H1 (cell line): ENCODE measurements around the gene RTN4RL1. TPM values are rescaled to one million over a fixed set of nuclear protein-coding genes. Genes with fewer than 3 reads are reported as not detected.

Experiments used
- CTCF ChIA-PET: fragments of 300-600 bp; sonication (Branson Sonifier 250); formaldehyde crosslinking; loops from one replicate; lab custom pipeline; 2021; ENCODE audit not compliant: partially characterized antibody; lab: Charles Lee
- POLR2A ChIA-PET: fragments of 300-600 bp; sonication (Branson Sonifier 250); formaldehyde crosslinking; loops from one replicate; lab custom pipeline; 2021; ENCODE audit warnings: inconsistent platforms; ENCODE audit not compliant: partially characterized antibody; lab: Charles Lee
- DNase-seq, 2 experiments: peaks; one replicate each; pipeline versions ENCODE4 v3.0.0 to v3.0.0-alpha.2; 2010 to 2022; ENCODE audit warnings: low spot score in 2 of 2, low read depth in 1 of 2, mixed read lengths in 1 of 2
- FAIRE-seq: peaks from 2 replicates; lab custom pipeline; 2011; peaks lifted over from hg19 to GRCh38; lab: Jason Lieb, UNC
- H2AFZ ChIP-seq: 2 replicates; pipeline ENCODE4 v1.8.1; 2012; ENCODE audit warnings: low read length, inconsistent platforms
- H2AK5ac ChIP-seq: 2 replicates; pipeline ENCODE4 v1.6.1; 2013; ENCODE audit warnings: low read depth, low read length
- H2BK120ac ChIP-seq: replicated peaks from 2 replicates; pipeline ENCODE3; 2013; ENCODE audit warnings: low read depth, low read length, inconsistent platforms
- H2BK12ac ChIP-seq: 2 replicates; pipeline ENCODE4 v1.6.1; 2013; ENCODE audit warnings: low read depth, low read length
- H2BK15ac ChIP-seq: 2 replicates; pipeline ENCODE4 v1.6.1; 2013; ENCODE audit warnings: low read length
- H2BK20ac ChIP-seq: 2 replicates; pipeline ENCODE4 v1.6.1; 2013; ENCODE audit warnings: low read length
- H2BK5ac ChIP-seq: 2 replicates; pipeline ENCODE4 v1.6.1; 2013; ENCODE audit warnings: low read depth, low read length
- H3K14ac ChIP-seq: 2 replicates; pipeline ENCODE4 v1.6.1; 2013; ENCODE audit warnings: inconsistent platforms; ENCODE audit not compliant: insufficient read length
- H3K18ac ChIP-seq: 2 replicates; pipeline ENCODE4 v1.6.1; 2013; ENCODE audit warnings: low read length; ENCODE audit errors: extremely low read depth
- H3K23ac ChIP-seq: 2 replicates; pipeline ENCODE4 v1.6.1; 2013; ENCODE audit warnings: inconsistent platforms; ENCODE audit not compliant: insufficient read length
- H3K23me2 ChIP-seq: 2 replicates; pipeline ENCODE4 v1.6.1; 2013; ENCODE audit warnings: low read depth, low read length
- H3K27ac ChIP-seq: 2 replicates; pipeline ENCODE4 v1.6.1; 2011; ENCODE audit warnings: low read depth, low read length, inconsistent platforms
- H3K27me3 ChIP-seq, 4 experiments: replicated peaks in 1 of 4; 1 replicate in 1 of 4; 2 replicates in 3 of 4; pipeline versions ENCODE4 v1.6.1 to v1.8.1; 2011 to 2013; ENCODE audit warnings: low read length in 3 of 4, mild to moderate bottlenecking in 3 of 4, inconsistent platforms in 2 of 4, mixed read lengths in 2 of 4, moderate library complexity in 1 of 4; ENCODE audit not compliant: control insufficient read depth in 3 of 4, insufficient read depth in 3 of 4; ENCODE audit errors: extremely low read depth in 1 of 4
- H3K36me3 ChIP-seq, 4 experiments: 2 replicates each; pipeline versions ENCODE4 v1.6.1 to v1.8.1; 2011 to 2013; ENCODE audit warnings: mild to moderate bottlenecking in 4 of 4, low read length in 3 of 4, moderate library complexity in 2 of 4, control low read depth in 1 of 4, inconsistent platforms in 1 of 4; ENCODE audit not compliant: insufficient read depth in 4 of 4, control insufficient read depth in 2 of 4
- H3K4ac ChIP-seq: replicated peaks from 2 replicates; pipeline ENCODE3; 2013; ENCODE audit warnings: low read length, low read depth, mixed read lengths, inconsistent platforms; ENCODE audit not compliant: insufficient read length
- H3K4me1 ChIP-seq, 4 experiments: replicated peaks in 1 of 4; 1 replicate in 1 of 4; 2 replicates in 3 of 4; pipeline versions ENCODE4 v1.6.1 to v1.8.1; 2011 to 2013; ENCODE audit warnings: low read length in 3 of 4, inconsistent platforms in 2 of 4, mixed read lengths in 1 of 4; ENCODE audit not compliant: insufficient read depth in 4 of 4, control insufficient read depth in 3 of 4
- H3K4me2 ChIP-seq, 2 experiments: 2 replicates each; pipeline versions ENCODE4 v1.6.1 to v1.8.1; 2011 to 2013; ENCODE audit warnings: low read depth in 2 of 2, low read length in 2 of 2, control low read depth in 1 of 2, inconsistent platforms in 1 of 2, mild to moderate bottlenecking in 1 of 2; ENCODE audit not compliant: insufficient read depth in 1 of 2
- H3K4me3 ChIP-seq, 4 experiments: fragments of 200-600, 300-600 bp in 1 of 4; sonication (generic), shearing (Covaris generic), sonication (Bioruptor Twin) in 1 of 4; 2 replicates each; pipeline versions ENCODE4 v1.5.1 to v1.8.1; 2011 to 2016; ENCODE audit warnings: low read length in 4 of 4, low read depth in 3 of 4, control low read depth in 2 of 4, inconsistent platforms in 2 of 4, mild to moderate bottlenecking in 2 of 4, mixed read lengths in 1 of 4, moderate library complexity in 1 of 4; ENCODE audit not compliant: insufficient read depth in 2 of 4; ENCODE audit errors: extremely low read depth in 1 of 4
- H3K56ac ChIP-seq: replicated peaks from 2 replicates; pipeline ENCODE3; 2013; ENCODE audit warnings: low read depth, mild to moderate bottlenecking, mixed read lengths, low read length, inconsistent platforms; ENCODE audit not compliant: insufficient read length
- H3K79me1 ChIP-seq: 2 replicates; pipeline ENCODE4 v1.6.1; 2013; ENCODE audit warnings: low read depth, low read length, control low read depth
- H3K79me2 ChIP-seq, 2 experiments: 2 replicates each; pipeline versions ENCODE4 v1.6.1 to v1.8.1; 2012 to 2013; ENCODE audit warnings: low read length in 2 of 2, mild to moderate bottlenecking in 2 of 2, inconsistent platforms in 1 of 2; ENCODE audit not compliant: insufficient read depth in 2 of 2, control insufficient read depth in 1 of 2
- H3K9ac ChIP-seq, 4 experiments: replicated peaks in 1 of 4; 1 replicate in 1 of 4; 2 replicates in 3 of 4; pipeline versions ENCODE4 v1.6.1 to v1.8.1; 2011 to 2013; ENCODE audit warnings: low read depth in 3 of 4, low read length in 3 of 4, control low read depth in 2 of 4, mild to moderate bottlenecking in 2 of 4, moderate library complexity in 2 of 4, inconsistent platforms in 1 of 4; ENCODE audit errors: extremely low read depth in 1 of 4
- H3K9me3 ChIP-seq, 2 experiments: 2 replicates each; pipeline versions ENCODE4 v1.6.1 to v1.8.1; 2012 to 2013; ENCODE audit warnings: mild to moderate bottlenecking in 2 of 2, moderate library complexity in 2 of 2, control low read depth in 1 of 2, inconsistent platforms in 1 of 2, low read depth in 1 of 2, low read length in 1 of 2, mixed read lengths in 1 of 2; ENCODE audit not compliant: insufficient read depth in 2 of 2
- H4K20me1 ChIP-seq, 2 experiments: replicated peaks in 1 of 2; 2 replicates each; pipeline versions ENCODE3 to v1.8.1; 2011 to 2013; ENCODE audit warnings: inconsistent platforms in 2 of 2, low read length in 2 of 2, mild to moderate bottlenecking in 1 of 2; ENCODE audit not compliant: insufficient read depth in 2 of 2, control insufficient read depth in 1 of 2
- H4K5ac ChIP-seq: 2 replicates; pipeline ENCODE4 v1.6.1; 2013; ENCODE audit warnings: low read length, low read depth, mixed read lengths, inconsistent platforms; ENCODE audit not compliant: insufficient read length
- H4K8ac ChIP-seq: 2 replicates; pipeline ENCODE4 v1.8.0; 2013; ENCODE audit warnings: mild to moderate bottlenecking, moderate library complexity, low read length, inconsistent platforms; ENCODE audit not compliant: insufficient read depth; ENCODE audit errors: extremely low read depth
- H4K91ac ChIP-seq: replicated peaks from 2 replicates; pipeline ENCODE3; 2013; ENCODE audit warnings: low read length, mixed read lengths, inconsistent platforms; ENCODE audit not compliant: insufficient read length
- POLR2AphosphoS5 ChIP-seq: IDR thresholded peaks from 2 replicates; pipeline ENCODE4 v1.6.1; 2011; ENCODE audit warnings: low read depth, low read length
- WGBS, 2 experiments: shearing (Covaris generic) in 1 of 2; methylation state at CpG; one replicate each; pipeline versions ENCODE4 v1.1.6 to v1.1.7; 2013 to 2015; ENCODE audit warnings: low lambda C conversion rate in 2 of 2, mixed read lengths in 2 of 2, inconsistent platforms in 1 of 2, low coverage in 1 of 2, missing lambda C conversion rate in 1 of 2; ENCODE audit not compliant: insufficient replicate concordance in 2 of 2, insufficient coverage in 1 of 2, insufficient read length in 1 of 2; ENCODE audit errors: extremely low coverage in 1 of 2, missing lambda C conversion rate in 1 of 2; 5-methylcytosine and 5-hydroxymethylcytosine counted together
- polyA plus RNA-seq, 7 experiments: library from polyadenylated mRNA; depleted of rRNA in 3 of 7; stranded (reverse) in 5 of 7; unstranded in 2 of 7; fragments of >200 nt in 5 of 7; fragments of 200-250 nt in 2 of 7; gene quantifications; 1 replicate in 5 of 7; 2 replicates in 1 of 7; 4 replicates in 1 of 7; pipeline versions ENCODE4 v1.2.1 to v1.2.3, GENCODE V29; 2011 to 2013; ENCODE audit warnings: missing spikeins in 2 of 7, mixed read lengths in 2 of 7
- total RNA-seq: library from RNA; stranded (reverse); fragmentation: NEBNext Ultra II Directional; extraction: Animal tissue kit (Norgen Biotek cat#: 25700); gene quantifications from 2 replicates; pipeline ENCODE4 v1.2.1, GENCODE V29; 2021

Gene RTN4RL1
- total and polyA plus RNA-seq, 2 of the 8 experiments (the other 6 are each of a cell fraction or from before 2014, with no cell fraction given), result 0.09 TPM; not detected in 1

DNA sequence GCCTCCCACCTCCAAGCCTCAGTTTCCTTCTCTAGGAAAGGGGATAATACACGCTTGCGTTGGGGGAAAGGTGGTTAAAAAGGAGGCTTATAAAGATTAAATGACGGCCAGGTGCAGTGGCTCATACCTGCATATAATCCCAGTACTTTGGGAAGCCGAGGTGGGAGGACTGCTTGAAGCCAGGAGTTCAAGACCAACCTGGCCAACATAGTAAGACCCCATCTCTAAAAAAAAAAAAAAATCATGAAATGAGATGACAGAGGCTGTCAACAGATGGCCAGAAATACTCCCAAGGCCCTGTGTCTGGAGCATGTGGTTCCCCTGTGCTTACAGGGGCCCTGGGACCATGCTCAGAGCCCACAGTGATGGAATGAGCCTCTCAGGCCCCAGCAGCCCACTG is 30.4 kb downstream of the RTN4RL1 start:
- Histone ChIP-seq H3K4me1 (peaks cover 0 to 15% (median 9%) of the 10 kb centered on the region in 4 experiments; a peak in 6 of 7 replicates), H3K23me2 (peaks cover 4% of the 10 kb centered on the region; the same call in 1 of the 2 replicates), H3K4me2 (no peak overlapping the region), H3K9ac (no peak overlapping the region), H4K91ac (no peak overlapping the region), H4K8ac (no peak overlapping the region), H3K79me2 (no peaks in the 10 kb centered on the region), H3K36me3 (no peaks in the 10 kb centered on the region), H2BK12ac (no peak overlapping the region), H3K14ac (no peak overlapping the region), H3K4ac (no peak overlapping the region), H2BK20ac (no peak overlapping the region), H2BK120ac (no peak overlapping the region), H3K56ac (no peak overlapping the region), H3K23ac (no peak overlapping the region), H3K4me3 (no peak overlapping the region), H2BK5ac (no peak overlapping the region), H3K18ac (no peak overlapping the region), H2AFZ (no peak overlapping the region), H3K9me3 (no peaks in the 10 kb centered on the region), H2AK5ac (no peak overlapping the region), H3K27ac (no peak overlapping the region), H3K27me3 (peaks cover 8 to 25% (median 17%) of the 10 kb centered on the region in 4 experiments), H4K5ac (no peak overlapping the region), H3K79me1 (no peaks in the 10 kb centered on the region), H4K20me1 (no peaks in the 10 kb centered on the region), H2BK15ac (no peak overlapping the region)
- DNase-seq, result no peak
- ChIA-PET POLR2A (no interaction called here), CTCF (interaction anchor here (0.8 to 1.2 kb wide), 2 partner anchors 74 to 250 kb away, joined by 3 read pairs; no protein-coding TSS in a partner anchor)
- 87% methylated on average over 4 of the region's 4 CpGs; no CpG with 5 or more reads in 1 of the 2 experiments for WGBS, 2 experiments
- no peak for FAIRE-seq
- no peak for TF ChIP-seq POLR2AphosphoS5
